ENCODE measurements around the gene DHRSX.

GRCh38 chrX:2458309-2458708 is 42.5 kb downstream of the DHRSX start:
- TF ChIP-seq, protein P1, sequence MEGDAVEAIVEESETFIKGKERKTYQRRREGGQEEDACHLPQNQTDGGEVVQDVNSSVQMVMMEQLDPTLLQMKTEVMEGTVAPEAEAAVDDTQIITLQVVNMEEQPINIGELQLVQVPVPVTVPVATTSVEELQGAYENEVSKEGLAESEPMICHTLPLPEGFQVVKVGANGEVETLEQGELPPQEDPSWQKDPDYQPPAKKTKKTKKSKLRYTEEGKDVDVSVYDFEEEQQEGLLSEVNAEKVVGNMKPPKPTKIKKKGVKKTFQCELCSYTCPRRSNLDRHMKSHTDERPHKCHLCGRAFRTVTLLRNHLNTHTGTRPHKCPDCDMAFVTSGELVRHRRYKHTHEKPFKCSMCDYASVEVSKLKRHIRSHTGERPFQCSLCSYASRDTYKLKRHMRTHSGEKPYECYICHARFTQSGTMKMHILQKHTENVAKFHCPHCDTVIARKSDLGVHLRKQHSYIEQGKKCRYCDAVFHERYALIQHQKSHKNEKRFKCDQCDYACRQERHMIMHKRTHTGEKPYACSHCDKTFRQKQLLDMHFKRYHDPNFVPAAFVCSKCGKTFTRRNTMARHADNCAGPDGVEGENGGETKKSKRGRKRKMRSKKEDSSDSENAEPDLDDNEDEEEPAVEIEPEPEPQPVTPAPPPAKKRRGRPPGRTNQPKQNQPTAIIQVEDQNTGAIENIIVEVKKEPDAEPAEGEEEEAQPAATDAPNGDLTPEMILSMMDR (IDR thresholded peaks at IDR 0.05; ENCODE audit: extremely low read depth in 1 of 2, insufficient read depth in 1 of 2, low read depth in 1 of 2, low read length in 2 of 2) = no peak
- TF ChIP-seq MYC (IDR thresholded peaks at IDR 0.05; ENCODE audit: low read depth, low read length) (no peak), POLR2A (IDR thresholded peaks at IDR 0.05; ENCODE audit: low read depth, low read length) (no peak), POLR2AphosphoS5 (IDR thresholded peaks at IDR 0.05; ENCODE audit: insufficient read depth, low read depth, low read length) (no peak), MAX (IDR thresholded peaks at IDR 0.05; ENCODE audit: insufficient read depth, insufficient read length) (no peak), GATA2 (IDR thresholded peaks at IDR 0.05; ENCODE audit: insufficient read depth, insufficient read length, low read depth, low read length) (no peak), EZH2 (IDR thresholded peaks at IDR 0.05; ENCODE audit: borderline replicate concordance, low read depth, low read length, severe bottlenecking) (no peak)

Data from endothelial cell of umbilical vein (primary cell).